ENCODE measurements around the gene SCAMP1.
"Not testable (repeated sequence)": the region's sequence is repeated elsewhere in the genome, so short reads cannot be mapped to it uniquely, and the experiment has no call there.

Gene SCAMP1

GRCh38 chr5:78361631-78361993 is 1.2 kb downstream of the SCAMP1 start:
- no peak for DNase-seq (ENCODE audit: low read depth)

GRCh38 chr5:78362220-78362619 is 1.8 kb downstream of the SCAMP1 start:
- DNase-seq (ENCODE audit: low read depth), result no peak

- DNase-seq (ENCODE audit: low read depth), result no peak
Observed at GRCh38 chr5:78364005-78364404, 3.6 kb downstream of the SCAMP1 start.

- no peak for DNase-seq (ENCODE audit: low read depth)
Observed at GRCh38 chr5:78367318-78367991, 7.0 kb downstream of the SCAMP1 start.

- no peak for DNase-seq (ENCODE audit: low read depth)
Observed at GRCh38 chr5:78369680-78370079, 9.3 kb downstream of the SCAMP1 start.

- no peak for DNase-seq (ENCODE audit: low read depth)
Observed at GRCh38 chr5:78373231-78373630, 12.8 kb downstream of the SCAMP1 start.

GRCh38 chr5:78376315-78376714 is 15.9 kb downstream of the SCAMP1 start:
- DNase-seq (ENCODE audit: low read depth), result no peak

GRCh38 chr5:78377056-78377717 is 16.8 kb downstream of the SCAMP1 start:
- DNase-seq (ENCODE audit: low read depth), result no peak

GRCh38 chr5:78377718-78378105 is 17.3 kb downstream of the SCAMP1 start:
- DNase-seq (ENCODE audit: low read depth), result no peak

GRCh38 chr5:78387468-78388153 is 27.2 kb downstream of the SCAMP1 start:
- DNase-seq (ENCODE audit: low read depth), result no peak

- DNase-seq (ENCODE audit: low read depth), result not testable (repeated sequence)
Observed at GRCh38 chr5:78391357-78391756, 30.9 kb downstream of the SCAMP1 start.

GRCh38 chr5:78397831-78398230 is 37.4 kb downstream of the SCAMP1 start:
- DNase-seq (ENCODE audit: low read depth), result no peak

GRCh38 chr5:78399116-78399515 is 38.7 kb downstream of the SCAMP1 start:
- no peak for DNase-seq (ENCODE audit: low read depth)

GRCh38 chr5:78404682-78405293 is 44.4 kb downstream of the SCAMP1 start:
- no peak for DNase-seq (ENCODE audit: low read depth)

GRCh38 chr5:78405829-78406750 is 45.7 kb downstream of the SCAMP1 start:
- no peak for DNase-seq (ENCODE audit: low read depth)

GRCh38 chr5:78407458-78407857 is 47.0 kb downstream of the SCAMP1 start:
- no peak for DNase-seq (ENCODE audit: low read depth)

- DNase-seq (ENCODE audit: low read depth), result no peak
Observed at GRCh38 chr5:78411586-78411985, 51.2 kb downstream of the SCAMP1 start.

GRCh38 chr5:78416677-78417425 is 56.4 kb downstream of the SCAMP1 start:
- no peak for DNase-seq (ENCODE audit: low read depth)

GRCh38 chr5:78419396-78419795 is 59.0 kb downstream of the SCAMP1 start:
- no peak for DNase-seq (ENCODE audit: low read depth)

- DNase-seq (ENCODE audit: low read depth), result no peak
Observed at GRCh38 chr5:78420548-78420947, 60.1 kb downstream of the SCAMP1 start.

GRCh38 chr5:78424665-78425064 is 64.2 kb downstream of the SCAMP1 start:
- no peak for DNase-seq (ENCODE audit: low read depth)

Data from T follicular helper cell (primary cell).